GM21367 (cell line): Measurements from ENCODE around the gene ZNF512B.
A peak's percentile ranks its signal among the peaks of the same experiment; 100 is the strongest.
"Not testable (repeated sequence)": the region's sequence is repeated elsewhere in the genome, so short reads cannot be mapped to it uniquely, and the experiment has no call there.

Experiments
- ATAC-seq: cut with Tn5 transposase; IDR thresholded peaks from one replicate; pipeline ENCODE4 v1.9.1; 2021; ENCODE audit not compliant: unreplicated experiment

ZNF512B gene

DNA sequence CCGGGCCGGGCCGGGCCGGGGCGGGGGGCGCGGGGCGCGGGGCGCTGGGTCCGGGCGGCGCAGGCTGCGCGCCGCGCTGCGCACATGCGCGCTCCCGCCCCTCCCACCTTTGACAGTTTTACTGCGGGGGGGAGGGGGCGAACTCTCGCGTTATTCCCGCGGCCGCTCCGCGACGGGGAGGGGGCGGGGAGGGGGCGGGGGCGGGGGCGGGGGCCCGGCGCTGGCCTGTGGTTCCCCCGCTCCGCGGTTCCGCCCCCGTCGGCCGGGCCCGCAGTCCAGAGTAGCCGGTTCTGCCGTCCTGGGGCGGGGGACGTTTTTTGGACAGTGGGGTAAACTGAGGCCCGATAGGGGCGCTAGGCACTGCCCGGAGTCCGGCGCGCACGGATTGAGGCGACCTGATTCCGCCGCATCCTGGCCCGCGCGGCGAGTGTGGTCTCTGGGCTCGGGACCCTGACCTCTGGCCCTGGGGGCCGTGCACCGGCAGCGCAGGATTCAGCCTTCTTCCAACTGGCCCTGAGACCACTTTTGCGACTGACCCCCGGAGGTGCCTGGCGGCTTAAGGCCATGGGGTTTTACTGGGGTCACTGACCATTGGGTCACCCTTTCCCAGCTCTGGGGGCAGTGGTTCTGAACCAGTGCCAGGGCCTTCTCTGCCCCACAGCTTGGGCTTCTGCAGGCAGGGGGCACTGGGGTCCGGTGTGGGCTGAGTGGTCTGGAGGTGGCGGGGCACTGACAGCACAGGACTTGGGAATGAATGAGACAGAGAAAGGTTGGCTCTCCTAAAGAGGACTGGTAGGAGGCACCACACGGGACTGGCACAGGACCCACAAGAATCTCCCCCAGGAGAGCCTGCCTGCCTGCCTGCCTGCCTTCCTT is at the start of gene ZNF512B:
ZNF512B (minus strand) TSS at position 93 of the 876 bp plus-strand sequence. CDS start 1,980 bp downstream, outside the sequence.
- ATAC-seq = no peak

DNA sequence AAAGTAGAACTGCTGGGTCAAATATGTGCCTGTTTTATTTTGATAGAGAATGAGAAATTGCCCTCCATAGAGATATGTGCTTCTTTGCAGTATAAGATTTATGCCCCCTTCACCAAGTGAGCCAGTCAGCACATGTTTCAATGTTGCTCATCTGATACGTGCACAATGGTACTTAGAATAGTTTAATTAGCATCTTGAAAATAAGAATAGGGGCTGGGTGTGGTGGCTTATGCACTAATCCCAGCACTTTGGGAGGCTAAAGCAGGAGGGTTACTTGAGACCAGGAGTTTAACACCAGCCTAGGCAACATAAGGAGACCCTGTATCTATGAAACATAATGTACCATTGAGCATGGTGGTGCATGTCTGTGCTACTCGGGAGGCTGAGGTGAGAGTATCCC is 45.9 kb upstream of the ZNF512B start:
- no peak for ATAC-seq

DNA sequence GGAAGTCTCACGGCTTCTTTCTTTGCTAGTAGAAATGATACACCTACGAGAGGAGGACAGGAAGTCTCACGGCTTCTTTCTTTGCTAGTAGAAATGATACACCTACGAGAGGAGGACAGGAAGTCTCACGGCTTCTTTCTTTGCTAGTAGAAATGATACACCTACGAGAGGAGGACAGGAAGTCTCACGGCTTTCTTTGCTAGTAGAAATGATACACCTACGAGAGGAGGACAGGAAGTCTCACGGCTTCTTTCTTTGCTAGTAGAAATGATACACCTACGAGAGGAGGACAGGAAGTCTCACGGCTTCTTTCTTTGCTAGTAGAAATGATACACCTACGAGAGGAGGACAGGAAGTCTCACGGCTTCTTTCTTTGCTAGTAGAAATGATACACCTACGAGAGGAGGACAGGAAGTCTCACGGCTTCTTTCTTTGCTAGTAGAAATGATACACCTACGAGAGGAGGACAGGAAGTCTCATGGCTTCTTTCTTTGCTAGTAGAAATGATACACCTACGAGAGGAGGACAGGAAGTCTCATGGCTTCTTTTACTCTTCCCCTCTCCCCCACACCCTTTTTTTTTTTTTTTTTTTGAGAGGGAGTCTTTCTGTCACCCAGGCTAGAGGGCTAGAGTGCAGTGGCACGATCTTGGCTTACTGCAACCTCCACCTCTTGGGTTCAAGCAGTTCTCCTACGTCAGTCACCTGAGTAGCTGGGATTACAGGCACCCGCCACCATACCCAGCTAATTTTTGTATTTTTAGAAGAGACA is 42.8 kb upstream of the ZNF512B start:
- ATAC-seq = not testable (repeated sequence)

GRCh38 chr20:64011366-64011779 is 41.6 kb upstream of the ZNF512B start:
- no peak for ATAC-seq

DNA sequence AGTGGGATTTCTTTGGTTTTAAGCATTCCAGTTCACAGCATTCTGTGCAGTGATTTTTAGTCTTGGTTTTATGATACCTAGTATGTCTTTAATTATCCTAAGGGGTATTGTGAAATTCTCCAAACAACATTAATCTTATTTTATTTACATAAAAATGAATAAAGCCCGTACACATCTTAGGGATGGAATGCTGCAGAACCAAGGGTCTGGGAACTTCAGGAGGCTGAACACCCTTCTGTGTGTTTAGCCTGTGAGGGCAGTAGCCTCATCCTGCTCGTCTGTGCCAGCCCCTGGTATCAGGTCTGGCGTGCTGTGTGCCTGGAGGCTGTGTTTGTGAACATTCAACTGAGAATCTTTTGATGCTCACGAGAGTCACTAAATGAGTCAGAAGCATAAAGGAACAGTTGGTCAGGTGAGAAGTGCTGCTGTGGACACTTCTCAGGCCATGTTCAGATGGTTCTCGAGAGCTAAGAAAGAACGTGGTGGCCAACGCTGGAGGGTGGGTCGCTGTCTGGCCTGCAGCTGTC is 41.0 kb upstream of the ZNF512B start:
- no peak for ATAC-seq

- ATAC-seq = no peak
Measured at GRCh38 chr20:64009811-64010387, 40.2 kb upstream of the ZNF512B start.

- no peak for ATAC-seq
Measured at GRCh38 chr20:64006902-64007301, 37.2 kb upstream of the ZNF512B start.

DNA sequence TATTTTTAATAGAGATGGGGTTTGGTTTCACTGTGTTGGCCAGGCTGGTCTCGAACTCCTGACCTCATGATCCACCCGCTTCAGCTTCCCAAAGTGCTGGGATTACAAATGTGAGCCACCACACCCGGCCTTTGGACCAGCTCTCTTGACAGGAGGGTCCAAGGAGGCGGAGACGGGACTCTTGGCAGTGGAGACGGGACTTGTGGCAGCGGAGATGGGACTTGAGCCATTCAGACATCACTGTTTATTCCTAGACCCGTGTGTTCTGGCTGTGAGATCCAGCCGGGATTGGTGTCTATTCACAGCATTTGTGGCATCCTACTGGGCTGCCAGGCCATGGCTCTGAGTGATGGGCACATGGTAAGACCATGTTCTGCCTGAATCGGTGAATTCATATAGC is 36.8 kb upstream of the ZNF512B start:
- no peak for ATAC-seq

DNA sequence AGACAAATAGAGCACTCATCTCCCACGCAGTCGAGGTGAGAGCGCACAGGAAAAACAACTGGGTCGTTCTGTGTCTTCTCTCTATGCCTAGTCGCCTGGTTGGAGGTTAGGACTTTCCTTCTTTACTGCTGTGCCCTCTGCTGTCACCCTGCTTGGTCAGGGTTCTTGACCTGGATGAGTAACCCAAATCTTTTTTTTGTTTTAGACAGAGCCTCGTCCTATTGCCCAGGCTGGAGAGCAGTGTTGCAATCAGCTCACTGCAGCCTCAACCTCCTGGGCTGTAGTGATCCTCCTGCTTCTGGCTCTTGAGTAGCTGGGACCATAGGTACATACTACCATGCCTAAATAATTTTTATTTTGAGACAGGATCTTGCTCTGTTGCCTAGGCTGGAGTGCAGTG is 35.7 kb upstream of the ZNF512B start:
- no peak for ATAC-seq

- ATAC-seq = no peak
Measured at GRCh38 chr20:64003960-64004725, 34.4 kb upstream of the ZNF512B start.

DNA sequence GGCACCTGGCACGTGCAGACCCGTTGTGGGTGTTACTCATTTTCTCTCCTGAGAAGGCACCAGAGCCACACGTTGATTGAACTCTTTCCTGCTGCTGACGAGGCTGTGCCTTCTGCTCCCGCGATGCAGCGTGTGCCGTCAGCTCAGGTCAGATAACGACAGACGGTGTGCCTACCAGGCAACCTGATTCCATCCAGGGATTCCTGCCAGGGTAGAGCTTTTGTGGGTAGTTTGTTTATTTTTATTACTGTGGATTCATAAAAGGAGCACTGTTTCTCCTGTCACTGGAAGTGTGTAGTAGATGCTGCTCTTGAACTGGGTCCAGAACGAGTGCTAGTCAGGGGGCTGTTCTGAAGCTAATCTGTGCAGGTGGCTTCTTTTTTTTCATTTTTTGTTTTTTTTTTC is 31.9 kb upstream of the ZNF512B start:
- ATAC-seq = no peak

DNA sequence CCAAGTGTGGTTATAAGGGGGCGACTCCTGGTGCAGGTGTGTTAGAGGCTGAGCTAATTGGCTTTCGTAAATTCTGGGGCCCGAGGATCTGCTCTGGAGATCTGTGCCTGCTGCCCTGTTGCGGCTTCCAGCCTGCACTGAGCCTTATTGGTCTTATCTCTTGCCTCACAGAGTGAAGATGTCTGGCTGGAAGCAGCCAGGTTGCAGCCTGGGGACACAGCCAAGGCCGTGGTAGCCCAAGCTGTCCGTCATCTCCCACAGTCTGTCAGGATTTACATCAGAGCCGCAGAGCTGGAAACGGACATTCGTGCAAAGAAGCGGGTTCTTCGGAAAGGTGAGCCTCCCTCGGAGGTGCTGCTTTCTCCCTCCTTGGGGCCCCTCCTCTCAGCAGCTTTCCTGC is 31.2 kb upstream of the ZNF512B start:
- no peak for ATAC-seq

GRCh38 chr20:63982937-63983336 is 13.2 kb upstream of the ZNF512B start:
- ATAC-seq = no peak

DNA sequence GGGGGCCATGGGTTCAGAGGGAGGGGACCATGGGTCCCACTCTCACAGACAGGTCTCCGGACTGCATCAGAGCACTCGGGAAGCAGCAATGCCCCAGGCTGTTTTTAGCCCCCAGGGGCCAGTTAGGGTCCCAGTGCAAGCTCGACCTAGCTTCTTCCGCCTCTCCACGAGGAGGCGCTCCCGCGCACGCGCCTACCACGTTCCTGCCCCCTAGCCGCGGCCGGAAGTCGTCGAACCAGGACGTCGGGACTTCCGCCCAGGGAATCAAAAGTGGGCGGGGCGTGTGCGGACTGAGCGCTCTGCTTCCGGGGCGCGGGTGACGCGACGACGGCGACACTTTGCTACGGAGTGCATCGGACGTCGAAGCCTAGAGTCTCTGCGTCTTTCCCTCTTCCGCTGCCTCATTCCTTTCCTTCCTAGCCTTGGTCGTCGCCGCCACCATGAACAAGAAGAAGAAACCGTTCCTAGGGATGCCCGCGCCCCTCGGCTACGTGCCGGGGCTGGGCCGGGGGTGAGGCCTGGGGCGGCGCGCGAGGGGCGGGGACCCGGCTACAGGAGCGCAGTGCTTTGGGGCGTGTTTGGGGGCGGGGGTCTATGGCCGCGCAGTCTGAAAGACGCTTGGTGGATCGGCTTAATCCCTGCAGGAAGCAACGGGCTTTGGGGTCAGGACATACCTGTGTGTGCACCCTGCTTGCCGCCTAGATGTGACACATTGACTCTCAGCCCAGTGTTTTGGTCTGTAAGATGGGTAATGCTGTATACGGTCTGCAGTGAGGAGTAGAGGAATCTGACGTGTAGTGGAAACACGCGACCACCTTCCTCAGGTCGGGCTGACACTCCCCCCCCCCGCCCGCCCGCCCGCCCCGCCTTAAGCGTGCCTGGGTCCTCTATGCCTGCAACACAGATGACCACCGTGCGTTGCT is 11.3 kb upstream of the ZNF512B start, which contains the start of gene PRPF6:
PRPF6 (plus strand) TSS at position 327 of the 923 bp plus-strand sequence; CDS start at position 441, 114 bp downstream.
- peak; percentile 39 for ATAC-seq

GRCh38 chr20:63980317-63980805 is 10.6 kb upstream of the ZNF512B start:
- no peak for ATAC-seq

- ATAC-seq = no peak
Measured at GRCh38 chr20:63979557-63980316, 10.0 kb upstream of the ZNF512B start, which contains the start of gene SAMD10. TSS of gene SAMD10 (minus strand) at chr20:63979642. CDS start at chr20:63979467, 175 bp downstream.

GRCh38 chr20:63979229-63979556 is 9.5 kb upstream of the ZNF512B start:
- ATAC-seq = no peak
